OCI-LY3 (cell line): ENCODE data around the gene HSF2BP.
"Not testable (repeated sequence)": the region's sequence is repeated elsewhere in the genome, so short reads cannot be mapped to it uniquely, and the experiment has no call there.

Experiments used
- H2AFZ ChIP-seq: fragments of 200-600, 300-600 bp; shearing (Covaris generic); 2 replicates; pipeline ENCODE4 v1.6.0; 2014; ENCODE audit warnings: antibody characterized with exemption, low read depth, low read length
- H3K27ac ChIP-seq: fragments of 200-600, 300-600 bp; sonication (generic); 2 replicates; pipeline ENCODE4 v1.5.1; 2014; ENCODE audit warnings: mild to moderate bottlenecking, low read length, moderate library complexity, mixed read lengths
- H3K27me3 ChIP-seq: fragments of 200-600, 300-600 bp; sonication (generic); 2 replicates; pipeline ENCODE4 v1.6.1; 2014; ENCODE audit warnings: low read depth, low read length, mixed read lengths
- H3K36me3 ChIP-seq: fragments of 200-600, 300-600 bp; sonication (generic); replicated peaks from 2 replicates; pipeline ENCODE3; 2014; ENCODE audit warnings: low read depth, low read length, mixed read lengths
- H3K4me1 ChIP-seq: fragments of 300-600, 200-600 bp; sonication (generic); 2 replicates; pipeline ENCODE4 v1.6.1; 2014; ENCODE audit warnings: low read length, mixed read lengths
- H3K4me2 ChIP-seq: fragments of 200-600, 300-600 bp; sonication (generic); 2 replicates; pipeline ENCODE4 v1.6.1; 2014; ENCODE audit warnings: low read length, mixed read lengths
- H3K4me3 ChIP-seq: fragments of 300-600, 200-600 bp; sonication (generic); 2 replicates; pipeline ENCODE4 v1.5.1; 2014; ENCODE audit warnings: antibody characterized with exemption, mild to moderate bottlenecking, low read length, moderate library complexity
- H3K79me2 ChIP-seq: fragments of 300-600, 200-600 bp; shearing (Covaris generic); 2 replicates; pipeline ENCODE4 v1.6.1; 2014; ENCODE audit warnings: mild to moderate bottlenecking, low read length, mixed read lengths
- H3K9ac ChIP-seq: fragments of 300-600, 200-600 bp; shearing (Covaris generic); 2 replicates; pipeline ENCODE4 v1.6.0; 2014; ENCODE audit warnings: mild to moderate bottlenecking, low read length, moderate library complexity
- H3K9me3 ChIP-seq: fragments of 200-600, 300-600 bp; shearing (Covaris generic); 2 replicates; pipeline ENCODE4 v1.6.1; 2014; ENCODE audit warnings: low read length, mixed read lengths; ENCODE audit not compliant: insufficient read depth
- H4K20me1 ChIP-seq: fragments of 200-600, 300-600 bp; sonication (generic); 2 replicates; pipeline ENCODE4 v1.6.1; 2016; ENCODE audit warnings: low read length, mixed read lengths; ENCODE audit not compliant: insufficient read depth
- CTCF ChIP-seq: fragments of 200-600, 300-600 bp; sonication (generic); IDR thresholded peaks from 2 replicates; pipeline ENCODE4 v1.5.1; 2014; ENCODE audit warnings: antibody characterized with exemption, low read length, low read depth
- EZH2phosphoT487 ChIP-seq: fragments of 200-600 bp; shearing (Covaris generic); IDR thresholded peaks from 2 replicates; pipeline ENCODE4 v1.6.1; 2018; ENCODE audit warnings: antibody characterized with exemption, mixed run types, low read depth

HSF2BP gene

GRCh38 chr21:43703035-43703880 is 44.0 kb upstream of the HSF2BP start:
- no peak overlapping the region for H3K9ac ChIP-seq
- no peaks in the 10 kb centered on the region for H4K20me1 ChIP-seq
- H3K27ac ChIP-seq, result no peak overlapping the region
- H3K4me2 ChIP-seq, result no peak overlapping the region
- TF ChIP-seq CTCF, result no peak
- no peak for TF ChIP-seq EZH2phosphoT487
- no peaks in the 10 kb centered on the region for H3K4me1 ChIP-seq
- no peak overlapping the region for H3K4me3 ChIP-seq
- H3K9me3 ChIP-seq, result no peaks in the 10 kb centered on the region
- H2AFZ ChIP-seq, result no peak overlapping the region
- H3K79me2 ChIP-seq, result no peaks in the 10 kb centered on the region
- peaks cover 3% of the 10 kb centered on the region; the same call in 1 of the 2 replicates for H3K27me3 ChIP-seq
- no peaks in the 10 kb centered on the region for H3K36me3 ChIP-seq

GRCh38 chr21:43702785-43703034 is 43.4 kb upstream of the HSF2BP start:
- TF ChIP-seq EZH2phosphoT487, result no peak
- TF ChIP-seq CTCF, result no peak
- Histone ChIP-seq H3K4me3 (no peak overlapping the region), H2AFZ (no peak overlapping the region), H3K27me3 (no peaks in the 10 kb centered on the region), H3K4me2 (no peak overlapping the region), H3K9ac (no peak overlapping the region), H3K4me1 (no peaks in the 10 kb centered on the region), H3K9me3 (no peaks in the 10 kb centered on the region), H3K79me2 (no peaks in the 10 kb centered on the region), H3K27ac (no peak overlapping the region), H3K36me3 (no peaks in the 10 kb centered on the region), H4K20me1 (no peaks in the 10 kb centered on the region)

GRCh38 chr21:43701936-43702784 is 42.9 kb upstream of the HSF2BP start:
- no peaks in the 10 kb centered on the region for H3K9me3 ChIP-seq
- no peak overlapping the region for H2AFZ ChIP-seq
- no peaks in the 10 kb centered on the region for H3K4me1 ChIP-seq
- H3K79me2 ChIP-seq, result no peaks in the 10 kb centered on the region
- H3K36me3 ChIP-seq, result no peaks in the 10 kb centered on the region
- no peaks in the 10 kb centered on the region for H3K27me3 ChIP-seq
- no peaks in the 10 kb centered on the region for H4K20me1 ChIP-seq
- H3K9ac ChIP-seq, result no peak overlapping the region
- TF ChIP-seq EZH2phosphoT487 (no peak), CTCF (no peak)
- no peak overlapping the region for H3K4me3 ChIP-seq
- H3K4me2 ChIP-seq, result no peak overlapping the region
- H3K27ac ChIP-seq, result no peak overlapping the region

- Histone ChIP-seq H3K27ac (no peak overlapping the region), H3K27me3 (no peaks in the 10 kb centered on the region), H3K4me3 (no peak overlapping the region), H2AFZ (no peak overlapping the region), H3K9ac (no peak overlapping the region), H4K20me1 (no peaks in the 10 kb centered on the region), H3K4me2 (no peak overlapping the region), H3K4me1 (no peaks in the 10 kb centered on the region), H3K79me2 (no peaks in the 10 kb centered on the region), H3K9me3 (no peaks in the 10 kb centered on the region), H3K36me3 (peaks cover 5% of the 10 kb centered on the region)
- no peak for TF ChIP-seq CTCF
- TF ChIP-seq EZH2phosphoT487, result no peak
Observed at GRCh38 chr21:43699933-43700599, 40.8 kb upstream of the HSF2BP start.

- H3K36me3 ChIP-seq, H4K20me1 ChIP-seq, H3K79me2 ChIP-seq, H2AFZ ChIP-seq, H3K4me2 ChIP-seq, H3K27me3 ChIP-seq, H3K4me1 ChIP-seq, H3K4me3 ChIP-seq, H3K9ac ChIP-seq, H3K27ac ChIP-seq, H3K9me3 ChIP-seq: not testable (repeated sequence)
Observed at GRCh38 chr21:43699492-43699777, 40.1 kb upstream of the HSF2BP start.
